Suprapubic skin (tissue), 4 donors: Measurements from ENCODE around the gene SLC22A3. TPM values are rescaled to one million over a fixed set of nuclear protein-coding genes. Genes with fewer than 3 reads are reported as not detected.

Experiments
- DNase-seq, 2 donors: peaks; one replicate each; pipeline ENCODE4 v3.0.0-alpha.2; 2019; ENCODE audit warnings: low spot score in 2 of 2
- H3K27ac ChIP-seq: fragments of 200-600 bp; sonication (generic); one replicate; pipeline ENCODE4 v1.5.1; 2019
- H3K27me3 ChIP-seq: fragments of 200-600 bp; sonication (generic); one replicate; pipeline ENCODE4 v1.5.1; 2019
- H3K36me3 ChIP-seq: fragments of 200-600 bp; sonication (generic); one replicate; pipeline ENCODE4 v1.5.1; 2019
- H3K4me1 ChIP-seq: fragments of 200-600 bp; sonication (generic); one replicate; pipeline ENCODE4 v1.5.1; 2019
- H3K4me3 ChIP-seq: fragments of 200-600 bp; sonication (generic); one replicate; pipeline ENCODE4 v1.5.1; 2019; ENCODE audit warnings: mild to moderate bottlenecking
- H3K9me3 ChIP-seq: fragments of 200-600 bp; sonication (generic); one replicate; pipeline ENCODE4 v1.5.1; 2019
- EP300 ChIP-seq: sonication (generic); formaldehyde crosslinking; IDR thresholded peaks from one replicate; pipeline ENCODE4 v1.6.1; 2017; ENCODE audit warnings: antibody characterized with exemption
- POLR2A ChIP-seq, 2 donors: fragments of 450-650 bp; IDR thresholded peaks; one replicate each; pipeline ENCODE4 v1.6.1; 2017; ENCODE audit warnings: antibody characterized with exemption in 2 of 2, mild to moderate bottlenecking in 2 of 2, moderate library complexity in 2 of 2
- POLR2AphosphoS5 ChIP-seq, 3 donors: sonication (generic); formaldehyde crosslinking; IDR thresholded peaks; one replicate each; pipeline ENCODE4 v1.6.1; 2017; ENCODE audit warnings: antibody characterized with exemption in 3 of 3
- WGBS: methylation state at CpG from one replicate; pipeline ENCODE4 v1.1.5; 2018; 5-methylcytosine and 5-hydroxymethylcytosine counted together
- total RNA-seq, 4 donors: library from RNA; depleted of rRNA; stranded (reverse); fragments of >200 nt; gene quantifications; one replicate each; pipeline ENCODE4 v1.1.0, GENCODE V29; 2016
- TF ChIP-seq, protein P1 (sequence below), 2 donors: fragments of 200-600 bp in 1 of 2; fragments of 450-650 bp in 1 of 2; sonication (generic) in 1 of 2; IDR thresholded peaks; one replicate each; pipeline ENCODE4 v1.5.1; 2016 to 2019; ENCODE audit warnings: antibody characterized with exemption in 2 of 2, mild to moderate bottlenecking in 1 of 2, moderate library complexity in 1 of 2

Gene SLC22A3
- total RNA-seq, 4 donors from 2014 or later: 13.3 to 15.8 (median 15.7) TPM

DNA sequence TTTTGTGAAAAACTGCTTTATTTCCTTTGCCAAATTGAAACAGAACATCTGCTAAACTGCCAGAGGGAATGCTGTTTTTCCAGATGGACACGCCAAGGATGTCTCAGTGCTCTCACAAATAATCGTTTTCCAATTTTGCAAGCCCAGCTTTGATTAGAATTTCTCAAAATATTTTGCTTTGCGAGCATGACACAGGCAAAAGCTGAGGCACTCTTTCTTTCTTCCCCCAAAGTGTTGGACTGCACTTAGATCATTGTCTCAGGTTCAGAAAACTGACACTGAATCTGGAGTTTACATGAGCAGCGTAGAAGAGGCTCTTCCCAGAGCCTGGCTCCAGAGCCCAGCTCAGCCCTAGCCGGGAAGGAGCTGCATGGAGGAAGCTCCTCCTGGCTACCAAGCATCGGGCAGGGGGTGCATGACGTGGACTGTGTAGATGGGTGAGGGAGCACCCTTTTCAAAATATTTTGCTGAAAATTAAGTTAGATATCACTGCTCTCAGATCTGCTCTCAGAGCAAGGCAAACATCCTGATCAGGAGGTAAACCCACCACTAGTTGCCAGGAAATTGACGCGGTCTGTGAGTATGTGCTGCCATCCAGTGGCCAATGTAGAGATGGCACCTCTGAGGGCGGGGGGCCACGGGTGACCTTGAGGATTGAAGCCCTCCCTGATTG lies 107.5 kb downstream of the SLC22A3 start:
- H3K27me3 ChIP-seq: no peaks in the 10 kb centered on the region
- TF ChIP-seq POLR2A (IDR thresholded peaks at IDR 0.05): no peak
- no peak for TF ChIP-seq POLR2AphosphoS5 (IDR thresholded peaks at IDR 0.05)
- TF ChIP-seq, protein P1, sequence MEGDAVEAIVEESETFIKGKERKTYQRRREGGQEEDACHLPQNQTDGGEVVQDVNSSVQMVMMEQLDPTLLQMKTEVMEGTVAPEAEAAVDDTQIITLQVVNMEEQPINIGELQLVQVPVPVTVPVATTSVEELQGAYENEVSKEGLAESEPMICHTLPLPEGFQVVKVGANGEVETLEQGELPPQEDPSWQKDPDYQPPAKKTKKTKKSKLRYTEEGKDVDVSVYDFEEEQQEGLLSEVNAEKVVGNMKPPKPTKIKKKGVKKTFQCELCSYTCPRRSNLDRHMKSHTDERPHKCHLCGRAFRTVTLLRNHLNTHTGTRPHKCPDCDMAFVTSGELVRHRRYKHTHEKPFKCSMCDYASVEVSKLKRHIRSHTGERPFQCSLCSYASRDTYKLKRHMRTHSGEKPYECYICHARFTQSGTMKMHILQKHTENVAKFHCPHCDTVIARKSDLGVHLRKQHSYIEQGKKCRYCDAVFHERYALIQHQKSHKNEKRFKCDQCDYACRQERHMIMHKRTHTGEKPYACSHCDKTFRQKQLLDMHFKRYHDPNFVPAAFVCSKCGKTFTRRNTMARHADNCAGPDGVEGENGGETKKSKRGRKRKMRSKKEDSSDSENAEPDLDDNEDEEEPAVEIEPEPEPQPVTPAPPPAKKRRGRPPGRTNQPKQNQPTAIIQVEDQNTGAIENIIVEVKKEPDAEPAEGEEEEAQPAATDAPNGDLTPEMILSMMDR (IDR thresholded peaks at IDR 0.05): peak; percentile 89 to 94
- no peak for TF ChIP-seq EP300
- no peaks in the 10 kb centered on the region for H3K9me3 ChIP-seq
- H3K27ac ChIP-seq: peak overlapping the region; percentile 56
- WGBS: 11% methylated on average over 11 of the region's 11 CpGs
- H3K36me3 ChIP-seq: no peaks in the 10 kb centered on the region
- peak; percentile 72 to 82 for DNase-seq
- H3K4me1 ChIP-seq: peaks cover 12% of the 10 kb centered on the region
- H3K4me3 ChIP-seq: peak overlapping the region; percentile 27

DNA sequence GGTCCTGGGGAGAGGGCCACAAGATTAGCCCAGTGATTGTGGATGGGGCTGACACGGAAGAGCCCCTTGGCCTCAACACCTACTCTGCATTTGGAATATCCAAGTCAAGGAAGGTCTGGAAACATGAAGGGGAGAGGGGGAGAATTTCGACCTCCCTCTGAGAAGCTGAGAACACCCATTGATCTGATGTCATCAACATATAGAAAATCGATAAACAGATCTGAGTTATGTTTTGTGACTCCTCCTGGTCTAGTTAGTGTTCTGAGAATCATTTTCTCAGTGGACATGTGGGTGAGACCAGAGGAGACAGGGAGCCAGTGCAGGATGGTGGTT lies 108.0 kb downstream of the SLC22A3 start:
- Histone ChIP-seq H3K27ac (no peak overlapping the region), H3K9me3 (no peaks in the 10 kb centered on the region), H3K27me3 (no peaks in the 10 kb centered on the region), H3K4me3 (no peak overlapping the region), H3K4me1 (peaks cover 12% of the 10 kb centered on the region), H3K36me3 (no peaks in the 10 kb centered on the region)
- no peak for DNase-seq
- 46% methylated on average over 3 of the region's 3 CpGs for WGBS
- TF ChIP-seq, protein P1 (IDR thresholded peaks at IDR 0.05): peak in 1 of 2 donors; percentile 2
- no peak for TF ChIP-seq POLR2A (IDR thresholded peaks at IDR 0.05)

DNA sequence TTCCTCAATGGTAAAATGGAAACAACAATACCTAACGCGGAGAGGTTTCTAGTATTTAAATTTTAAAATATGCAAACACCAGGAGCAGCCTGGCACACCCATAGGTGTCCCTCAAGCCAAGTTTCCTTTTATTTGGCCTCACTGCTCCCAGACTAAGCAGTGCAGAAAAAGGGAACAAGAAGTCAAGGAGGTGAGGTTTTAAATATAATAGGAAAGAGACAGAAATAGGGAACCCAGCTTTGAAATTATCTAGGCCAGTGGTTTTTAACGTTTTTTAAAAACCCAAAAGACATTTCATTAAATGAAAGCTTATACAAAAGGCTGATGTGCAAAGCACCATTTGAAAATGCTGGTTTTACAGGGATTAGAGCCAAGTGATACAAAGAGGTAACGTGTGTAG lies 109.6 kb downstream of the SLC22A3 start:
- H3K27me3 ChIP-seq: no peaks in the 10 kb centered on the region
- H3K9me3 ChIP-seq: no peaks in the 10 kb centered on the region
- 32% methylated on average over 4 of the region's 4 CpGs for WGBS
- no peaks in the 10 kb centered on the region for H3K36me3 ChIP-seq
- H3K4me3 ChIP-seq: no peak overlapping the region
- TF ChIP-seq EP300 (no peak), POLR2AphosphoS5 (IDR thresholded peaks at IDR 0.05) (no peak), POLR2A (IDR thresholded peaks at IDR 0.05) (no peak)
- TF ChIP-seq, protein P1 (IDR thresholded peaks at IDR 0.05): no peak
- H3K27ac ChIP-seq: no peak overlapping the region
- no peak for DNase-seq
- peaks cover 12% of the 10 kb centered on the region for H3K4me1 ChIP-seq

DNA sequence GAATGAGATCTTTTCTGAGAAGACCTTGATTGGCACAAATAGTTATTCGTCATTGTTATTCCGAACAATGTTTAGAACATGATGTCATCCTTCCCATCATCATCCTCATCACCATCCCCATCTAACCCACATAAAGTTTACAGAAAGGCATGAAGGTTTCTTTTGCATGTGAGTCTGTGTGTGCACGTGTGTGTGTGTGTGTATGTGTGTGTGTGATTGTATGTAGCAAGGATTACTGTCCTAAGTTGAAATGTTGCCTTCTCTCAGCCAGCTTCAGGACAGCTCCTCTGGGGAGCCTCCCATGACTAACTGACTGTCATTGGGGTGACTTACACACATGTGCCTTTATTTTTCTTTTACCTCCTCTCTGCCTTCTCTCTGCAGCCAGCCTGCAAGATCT lies 113.5 kb downstream of the SLC22A3 start:
- TF ChIP-seq, protein P1 (IDR thresholded peaks at IDR 0.05): no peak
- TF ChIP-seq POLR2A (IDR thresholded peaks at IDR 0.05) (no peak), EP300 (no peak), POLR2AphosphoS5 (IDR thresholded peaks at IDR 0.05) (no peak)
- H3K9me3 ChIP-seq: no peaks in the 10 kb centered on the region
- H3K27ac ChIP-seq: no peak overlapping the region
- H3K4me3 ChIP-seq: no peak overlapping the region
- no peak for DNase-seq
- 83% methylated on average over 3 of the region's 3 CpGs for WGBS
- no peaks in the 10 kb centered on the region for H3K4me1 ChIP-seq
- no peaks in the 10 kb centered on the region for H3K36me3 ChIP-seq
- no peaks in the 10 kb centered on the region for H3K27me3 ChIP-seq

DNA sequence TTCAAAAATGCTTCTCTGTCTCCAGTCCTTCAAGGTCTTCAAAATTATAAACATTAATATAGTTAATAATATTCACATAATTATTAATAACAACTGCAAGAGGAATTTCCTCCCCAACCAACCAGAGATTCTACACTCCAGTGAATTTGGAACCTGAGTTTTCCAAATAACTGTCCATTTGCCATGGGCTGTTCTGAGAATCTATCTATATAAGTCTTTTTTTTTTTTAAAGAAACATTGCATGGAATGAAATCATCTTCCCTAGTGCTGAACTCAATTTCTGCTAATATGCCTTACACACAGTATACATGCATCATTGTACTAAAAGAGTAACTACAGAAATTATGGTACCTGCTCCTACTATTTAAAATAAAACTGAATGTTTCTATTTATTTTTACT lies 113.9 kb downstream of the SLC22A3 start:
- Histone ChIP-seq H3K9me3 (no peaks in the 10 kb centered on the region), H3K27me3 (no peaks in the 10 kb centered on the region), H3K27ac (no peak overlapping the region), H3K36me3 (no peaks in the 10 kb centered on the region), H3K4me1 (no peaks in the 10 kb centered on the region), H3K4me3 (no peak overlapping the region)
- TF ChIP-seq, protein P1 (IDR thresholded peaks at IDR 0.05): no peak
- no peak for TF ChIP-seq POLR2A (IDR thresholded peaks at IDR 0.05)
- no peak for TF ChIP-seq EP300
- no peak for TF ChIP-seq POLR2AphosphoS5 (IDR thresholded peaks at IDR 0.05)
- no peak for DNase-seq
